GM12878 (cell line): ENCODE results near the gene GABBR2.

ENCODE experiments used
- CHD2 ChIP-seq: IDR thresholded peaks from 2 replicates; pipeline ENCODE4 v1.6.1; 2011; ENCODE audit warnings: low read depth, low read length, improper control_type of control experiment, borderline replicate concordance
- CTCF ChIP-seq, 3 experiments: IDR thresholded peaks in 2 of 3; conservative IDR thresholded peaks in 1 of 3; 2 replicates each; pipeline ENCODE4 v1.5.1; 2011; ENCODE audit warnings: low read depth in 3 of 3, low read length in 3 of 3, mild to moderate bottlenecking in 3 of 3, control low read depth in 2 of 3, moderate library complexity in 2 of 3, inconsistent platforms in 1 of 3, mixed read lengths in 1 of 3; ENCODE audit not compliant: control insufficient read depth in 2 of 3, insufficient read depth in 1 of 3; ENCODE audit errors: extremely low read depth in 1 of 3
- ELK1 ChIP-seq: IDR thresholded peaks from 2 replicates; pipeline ENCODE4 v1.6.1; 2012; ENCODE audit warnings: low read depth, low read length, improper control_type of control experiment

GRCh38 chr9:98678244-98678842 is 30.4 kb downstream of the GABBR2 start:
- TF ChIP-seq ELK1 (no peak), CTCF (IDR thresholded peaks at IDR 0.05 in 2 of 3, conservative IDR thresholded peaks at IDR 0.05 in 1 of 3; ENCODE audit: control insufficient read depth in 2 of 3, extremely low read depth in 1 of 3, insufficient read depth in 1 of 3, low read depth in 3 of 3, low read length in 3 of 3) (peak; percentile 47 to 75 (median 63)), CHD2 (no peak)
